Measurements from ENCODE around the gene ACVR1.

Gene ACVR1

GRCh38 chr2:157841485-157841884, 34.6 kb downstream of the ACVR1 start:
- no peak for DNase-seq (ENCODE audit: low spot score)
- in situ Hi-C loops (cut with MboI; ENCODE audit: low pct_unique_long_range_greater_than_20kb, low sequenced_read_pairs, unreplicated experiment), result no loop called here
- no peak for TF ChIP-seq CTCF (IDR thresholded peaks at IDR 0.05; ENCODE audit: extremely low read depth, insufficient read depth, missing control alignments)

GRCh38 chr2:157840568-157841156, 35.5 kb downstream of the ACVR1 start:
- in situ Hi-C loops (cut with MboI; ENCODE audit: low pct_unique_long_range_greater_than_20kb, low sequenced_read_pairs, unreplicated experiment), result no loop called here
- TF ChIP-seq CTCF (IDR thresholded peaks at IDR 0.05; ENCODE audit: extremely low read depth, insufficient read depth, missing control alignments), result no peak
- DNase-seq (ENCODE audit: low spot score), result no peak

GRCh38 chr2:157839822-157840221, 36.3 kb downstream of the ACVR1 start:
- in situ Hi-C loops (cut with MboI; ENCODE audit: low pct_unique_long_range_greater_than_20kb, low sequenced_read_pairs, unreplicated experiment), result no loop called here
- no peak for TF ChIP-seq CTCF (IDR thresholded peaks at IDR 0.05; ENCODE audit: extremely low read depth, insufficient read depth, missing control alignments)
- no peak for DNase-seq (ENCODE audit: low spot score)

- no peak for TF ChIP-seq CTCF (IDR thresholded peaks at IDR 0.05; ENCODE audit: extremely low read depth, insufficient read depth, missing control alignments)
- no peak for DNase-seq (ENCODE audit: low spot score)
- in situ Hi-C loops (cut with MboI; ENCODE audit: low pct_unique_long_range_greater_than_20kb, low sequenced_read_pairs, unreplicated experiment), result no loop called here
Measured at GRCh38 chr2:157839162-157839801, 36.8 kb downstream of the ACVR1 start.

- no peak for DNase-seq (ENCODE audit: low spot score)
- TF ChIP-seq CTCF (IDR thresholded peaks at IDR 0.05; ENCODE audit: extremely low read depth, insufficient read depth, missing control alignments), result no peak
- in situ Hi-C loops (cut with MboI; ENCODE audit: low pct_unique_long_range_greater_than_20kb, low sequenced_read_pairs, unreplicated experiment), result no loop called here
Measured at GRCh38 chr2:157838442-157839161, 37.5 kb downstream of the ACVR1 start.

- no peak for TF ChIP-seq CTCF (IDR thresholded peaks at IDR 0.05; ENCODE audit: extremely low read depth, insufficient read depth, missing control alignments)
- in situ Hi-C loops (cut with MboI; ENCODE audit: low pct_unique_long_range_greater_than_20kb, low sequenced_read_pairs, unreplicated experiment), result no loop called here
- DNase-seq (ENCODE audit: low spot score), result no peak
Measured at GRCh38 chr2:157837851-157838441, 38.2 kb downstream of the ACVR1 start.

Data from GM13977 (cell line).